Dermis blood vessel endothelial cell (primary cell): ENCODE measurements around the gene GATB. TPM values are rescaled to one million over a fixed set of nuclear protein-coding genes. Genes with fewer than 3 reads are reported as not detected.

Experiments
- DNase-seq: peaks from one replicate; pipeline ENCODE4 v3.0.0; 2010
- total RNA-seq: library from RNA; depleted of rRNA; stranded (reverse); fragments of >200 nt; gene quantifications from 2 replicates; pipeline ENCODE4 v1.2.3, GENCODE V29; 2014

The GATB gene
- total RNA-seq: 13.4 and 18.7 TPM in 2 replicates

- DNase-seq: peak; percentile 98
Observed at GRCh38 chr4:151760712-151761661, at the start of gene GATB. Gene GATB, minus strand, starts transcription at chr4:151761007. Its CDS starts 25 bp downstream, at chr4:151760982.

- no peak for DNase-seq
Observed at GRCh38 chr4:151810476-151810875, 49.7 kb upstream of the GATB start.

- DNase-seq: no peak
Observed at GRCh38 chr4:151809716-151810115, 48.9 kb upstream of the GATB start.

- DNase-seq: no peak
Observed at GRCh38 chr4:151808542-151808941, 47.7 kb upstream of the GATB start.

GRCh38 chr4:151808120-151808529 lies 47.3 kb upstream of the GATB start:
- no peak for DNase-seq

- DNase-seq: no peak
Observed at GRCh38 chr4:151807220-151807619, 46.4 kb upstream of the GATB start.

- no peak for DNase-seq
Observed at GRCh38 chr4:151806511-151806927, 45.7 kb upstream of the GATB start.

GRCh38 chr4:151804821-151805220 lies 44.0 kb upstream of the GATB start:
- DNase-seq: no peak

- DNase-seq: no peak
Observed at GRCh38 chr4:151804086-151804630, 43.4 kb upstream of the GATB start.

- no peak for DNase-seq
Observed at GRCh38 chr4:151803246-151803645, 42.4 kb upstream of the GATB start.

GRCh38 chr4:151801547-151802516 lies 41.0 kb upstream of the GATB start:
- DNase-seq: peak; percentile 65

GRCh38 chr4:151799417-151800012 lies 38.7 kb upstream of the GATB start:
- no peak for DNase-seq

GRCh38 chr4:151798678-151799416 lies 38.0 kb upstream of the GATB start:
- DNase-seq: no peak

- DNase-seq: no peak
Observed at GRCh38 chr4:151797853-151798252, 37.0 kb upstream of the GATB start.

- no peak for DNase-seq
Observed at GRCh38 chr4:151797131-151797530, 36.3 kb upstream of the GATB start.

GRCh38 chr4:151796106-151796505 lies 35.3 kb upstream of the GATB start:
- DNase-seq: no peak

- no peak for DNase-seq
Observed at GRCh38 chr4:151792995-151793394, 32.2 kb upstream of the GATB start.

- DNase-seq: no peak
Observed at GRCh38 chr4:151792530-151792929, 31.7 kb upstream of the GATB start.

GRCh38 chr4:151788021-151788420 lies 27.2 kb upstream of the GATB start:
- no peak for DNase-seq

GRCh38 chr4:151786158-151786495 lies 25.3 kb upstream of the GATB start:
- no peak for DNase-seq

- DNase-seq: no peak
Observed at GRCh38 chr4:151785484-151786157, 24.8 kb upstream of the GATB start.
